Inferior parietal cortex (tissue), 1 donor: Measurements from ENCODE around the gene PPARG.
"Not testable (repeated sequence)": the region's sequence is repeated elsewhere in the genome, so short reads cannot be mapped to it uniquely, and the experiment has no call there.

Experiments used
- DNase-seq: peaks from one replicate; pipeline ENCODE4 v3.0.0-alpha.2; 2016; ENCODE audit errors: extremely low spot score

Gene PPARG

DNA sequence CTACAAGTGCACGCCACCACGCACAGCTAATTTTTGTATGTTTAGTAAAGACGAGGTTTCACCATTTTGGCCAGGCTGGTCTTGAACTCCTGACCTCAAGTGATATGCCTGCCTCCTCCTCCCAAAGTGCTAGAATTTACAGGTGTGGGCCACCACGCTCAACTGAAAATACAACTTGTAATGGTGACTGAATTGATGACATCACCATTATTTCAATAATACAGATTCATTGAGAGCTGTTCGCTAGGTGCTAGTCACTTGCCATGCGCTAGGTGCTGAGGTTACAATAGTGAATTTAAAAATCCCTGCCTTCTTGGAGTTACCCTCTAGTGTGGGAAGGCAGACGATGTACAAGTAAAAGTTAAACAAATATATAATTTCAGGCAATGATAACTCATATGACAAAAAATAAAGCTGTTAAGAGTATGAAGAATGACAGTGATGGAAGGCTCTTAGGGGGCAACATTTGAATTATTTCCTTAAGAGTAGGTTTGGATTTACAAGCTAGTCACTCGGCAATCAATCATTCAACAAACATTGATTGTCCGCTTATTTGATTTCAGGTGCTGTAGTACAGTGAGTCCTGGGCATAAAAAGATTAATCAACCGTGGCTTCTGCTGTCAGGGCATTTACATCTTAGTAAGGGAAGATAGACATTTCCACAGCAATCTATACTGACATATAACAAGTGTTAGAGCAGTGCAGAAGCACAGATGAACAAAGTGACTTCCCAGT lies 9.1 kb upstream of the PPARG start:
- DNase-seq, result no peak

- no peak for DNase-seq
Observed at GRCh38 chr3:12280357-12280806, 8.5 kb upstream of the PPARG start.

DNA sequence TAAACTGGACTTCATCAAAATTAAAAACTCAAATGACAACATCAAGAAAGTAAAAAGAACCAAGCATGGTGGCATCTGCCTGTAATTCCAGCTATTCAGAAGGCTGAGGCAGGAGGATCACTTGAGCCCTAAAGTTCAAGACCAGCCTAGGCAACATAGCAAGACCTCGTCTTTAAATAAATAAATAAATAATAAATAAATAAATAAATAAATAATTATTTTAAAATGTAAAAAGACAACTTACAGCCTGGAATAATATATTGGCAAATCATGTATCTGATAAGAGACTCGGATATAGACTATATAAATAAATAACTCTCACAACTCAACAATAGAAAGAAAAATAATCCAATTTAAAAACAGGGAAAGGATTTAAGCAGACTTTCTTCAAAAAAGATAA lies 4.3 kb upstream of the PPARG start:
- DNase-seq, result no peak

DNA sequence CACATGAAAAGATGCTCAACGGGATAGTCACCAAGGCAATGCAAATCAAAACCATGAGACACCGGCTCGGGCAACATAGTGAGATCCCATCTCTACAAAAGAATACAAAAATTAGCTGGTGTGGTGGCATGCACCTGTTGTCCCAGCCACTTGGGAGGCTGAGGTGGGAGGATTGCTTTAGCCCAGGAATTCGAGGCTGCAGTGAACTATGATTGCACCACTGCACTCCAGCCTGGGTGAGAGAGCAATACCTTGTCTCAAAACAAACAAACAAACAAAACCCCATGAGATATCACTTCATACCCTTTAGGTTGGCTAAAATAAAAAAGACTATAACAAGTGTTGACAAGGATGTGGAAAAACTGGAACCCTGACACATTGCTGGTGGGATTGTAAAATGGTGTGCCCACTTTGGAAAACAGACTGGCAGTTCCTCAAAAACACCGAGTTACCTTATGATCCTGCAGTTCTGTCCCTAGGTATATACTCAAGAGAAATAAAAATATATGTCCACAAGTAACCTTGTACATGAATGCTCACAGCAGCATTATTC lies 3.8 kb upstream of the PPARG start:
- no peak for DNase-seq

- not testable (repeated sequence) for DNase-seq
Observed at GRCh38 chr3:12285779-12286178, 3.1 kb upstream of the PPARG start.

GRCh38 chr3:12286504-12286903 lies 2.4 kb upstream of the PPARG start:
- DNase-seq, result no peak

- no peak for DNase-seq
Observed at GRCh38 chr3:12286927-12287726, 1.7 kb upstream of the PPARG start.

GRCh38 chr3:12287727-12288181 lies 1.1 kb upstream of the PPARG start:
- DNase-seq, result no peak

- DNase-seq, result no peak
Observed at GRCh38 chr3:12289524-12289923, 654 bp downstream of the PPARG start.

DNA sequence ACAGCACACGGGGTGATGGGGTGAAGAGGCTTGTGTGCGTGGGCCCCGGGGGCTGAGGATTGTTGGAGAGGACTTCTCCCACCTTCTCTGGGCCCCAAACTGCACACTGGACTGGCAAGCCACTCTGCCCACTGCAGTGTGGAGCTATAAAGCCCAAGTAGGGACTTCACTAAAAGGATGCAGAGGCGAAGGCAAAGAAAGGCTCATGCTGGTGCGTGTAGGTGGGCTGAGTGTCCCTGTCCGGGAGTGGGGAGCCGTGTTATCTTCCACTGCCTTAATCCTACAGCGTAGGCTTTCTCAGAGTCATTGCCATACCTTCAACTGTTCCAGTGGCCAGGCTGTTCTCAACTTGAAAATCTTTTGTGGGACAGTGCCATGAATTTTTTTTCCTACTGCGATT lies 3.9 kb downstream of the PPARG start:
- no peak for DNase-seq

GRCh38 chr3:12294885-12295580 lies 6.2 kb downstream of the PPARG start:
- DNase-seq, result no peak

DNA sequence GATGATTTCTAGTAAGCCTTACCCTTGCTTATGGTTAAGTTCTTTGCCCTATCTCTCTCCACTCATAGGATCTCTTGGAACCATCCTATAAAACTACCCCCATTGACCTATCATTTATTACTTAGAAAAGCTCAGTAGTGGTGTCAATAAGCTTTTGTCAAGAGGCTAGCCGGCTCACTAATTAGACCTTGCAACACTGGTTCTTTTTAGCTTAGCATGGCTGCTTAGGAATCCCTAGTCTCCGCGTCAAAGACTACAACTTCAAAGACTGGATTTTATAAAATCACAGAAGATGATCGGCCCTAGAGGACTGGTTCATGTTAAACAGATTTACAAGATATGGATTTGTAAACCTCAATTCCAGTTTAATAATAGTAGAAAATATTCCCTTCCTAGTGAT lies 7.6 kb downstream of the PPARG start:
- DNase-seq, result no peak

GRCh38 chr3:12299026-12299425 lies 10.2 kb downstream of the PPARG start:
- no peak for DNase-seq

DNA sequence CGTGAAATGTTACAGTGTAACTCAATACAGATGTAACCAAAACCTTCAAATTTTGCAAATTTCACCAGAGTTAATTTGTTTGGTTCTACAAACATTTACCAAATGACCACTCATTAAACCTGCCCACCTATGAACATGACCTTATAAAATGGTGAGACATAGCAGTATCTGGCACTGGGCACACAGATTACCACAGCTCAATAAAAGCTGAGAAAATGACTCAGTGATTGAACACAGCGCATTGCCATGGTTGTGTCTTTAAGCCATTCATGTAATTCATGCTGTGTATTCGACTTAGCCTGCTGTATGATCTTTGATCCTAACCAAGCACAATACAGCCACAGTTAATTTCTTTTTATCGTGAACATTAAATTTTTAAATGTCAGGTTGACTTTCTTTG lies 11.3 kb downstream of the PPARG start:
- no peak for DNase-seq

GRCh38 chr3:12301031-12301430 lies 12.2 kb downstream of the PPARG start:
- no peak for DNase-seq

GRCh38 chr3:12301513-12301912 lies 12.6 kb downstream of the PPARG start:
- no peak for DNase-seq

DNA sequence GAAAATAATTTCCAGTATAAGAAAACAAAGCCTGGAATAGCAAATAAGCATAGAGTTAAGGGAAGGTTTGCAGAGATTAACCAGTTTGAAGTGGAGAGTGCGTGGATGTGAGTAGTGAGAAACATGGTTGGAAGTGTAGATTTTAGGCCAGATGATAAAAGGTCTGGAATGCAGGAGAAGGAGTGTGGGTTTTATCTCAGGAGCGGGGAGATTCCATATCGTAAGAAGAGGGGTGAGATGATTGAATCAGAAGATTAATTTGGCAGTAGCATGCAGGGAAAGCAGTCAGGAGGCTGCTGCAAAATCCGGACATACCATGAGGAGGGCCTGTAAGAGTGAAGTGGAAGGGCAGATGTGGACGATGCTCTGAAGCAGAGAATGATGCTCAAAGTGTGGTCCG lies 13.7 kb downstream of the PPARG start:
- no peak for DNase-seq

- no peak for DNase-seq
Observed at GRCh38 chr3:12303534-12303933, 14.7 kb downstream of the PPARG start.

DNA sequence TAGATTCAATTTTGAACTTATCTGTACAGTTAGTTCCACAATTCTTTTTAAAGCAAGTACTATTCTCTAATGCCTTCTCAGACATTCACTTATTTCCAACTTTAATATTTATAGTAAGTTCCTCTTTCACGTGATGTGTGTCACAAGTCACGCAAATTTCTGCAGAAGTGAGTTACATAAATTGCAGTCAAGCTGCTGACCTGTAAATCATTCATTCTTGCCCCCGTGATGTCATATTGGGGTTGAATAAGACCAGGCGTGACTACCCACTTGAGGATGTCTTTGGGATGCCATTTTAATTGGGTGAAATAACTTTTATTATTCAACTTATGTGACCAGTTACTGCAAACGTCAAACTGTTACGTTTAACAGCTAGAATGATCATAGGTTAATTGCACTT lies 15.1 kb downstream of the PPARG start:
- no peak for DNase-seq

DNA sequence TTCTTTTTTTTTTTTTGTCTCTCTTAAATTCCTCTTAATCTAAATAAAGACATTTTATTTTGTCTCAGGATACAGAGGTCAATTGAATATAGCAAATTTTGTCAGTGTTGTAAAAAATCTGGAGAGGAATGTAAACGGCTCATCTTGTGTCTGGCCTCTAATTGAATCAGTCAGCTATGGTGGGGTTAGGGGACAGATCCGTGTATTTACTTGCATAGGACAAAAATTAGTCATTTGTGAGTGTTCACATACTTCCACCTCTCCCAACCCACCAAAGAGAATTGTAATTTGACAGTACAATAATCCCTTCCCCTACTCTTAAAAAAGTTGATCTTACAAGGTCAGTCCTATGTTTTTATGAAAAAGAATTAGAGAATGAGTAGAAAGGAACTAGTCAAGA lies 18.3 kb downstream of the PPARG start:
- DNase-seq, result no peak

- DNase-seq, result no peak
Observed at GRCh38 chr3:12308517-12308916, 19.6 kb downstream of the PPARG start.

DNA sequence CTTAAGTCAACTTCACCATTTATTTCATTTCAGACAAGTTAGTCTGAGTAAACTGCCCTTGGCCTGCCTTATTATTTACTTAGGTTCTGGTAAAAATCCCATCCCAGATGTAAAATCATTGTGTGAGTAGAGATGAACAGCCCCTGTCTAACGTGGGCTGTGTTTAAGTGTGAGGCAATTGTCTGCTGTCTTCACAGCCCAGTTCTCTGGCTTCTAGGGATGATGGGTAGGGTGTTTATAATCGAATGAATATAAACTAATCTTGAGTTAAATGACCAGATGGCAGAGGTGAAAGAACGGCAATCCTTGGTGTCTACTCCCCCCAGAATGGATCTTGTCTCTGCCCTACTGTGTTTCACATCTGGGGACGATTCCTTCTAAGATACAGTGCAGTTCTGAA lies 20.8 kb downstream of the PPARG start:
- no peak for DNase-seq
